Measurements from ENCODE around the gene MYPOP.

- TF ChIP-seq TAF1 (IDR thresholded peaks at IDR 0.05; ENCODE audit: borderline replicate concordance, insufficient read depth, low read length) (no peak), POLR2AphosphoS5 (IDR thresholded peaks at IDR 0.05; ENCODE audit: low read depth, low read length) (no peak)
- TF ChIP-seq, protein P1, sequence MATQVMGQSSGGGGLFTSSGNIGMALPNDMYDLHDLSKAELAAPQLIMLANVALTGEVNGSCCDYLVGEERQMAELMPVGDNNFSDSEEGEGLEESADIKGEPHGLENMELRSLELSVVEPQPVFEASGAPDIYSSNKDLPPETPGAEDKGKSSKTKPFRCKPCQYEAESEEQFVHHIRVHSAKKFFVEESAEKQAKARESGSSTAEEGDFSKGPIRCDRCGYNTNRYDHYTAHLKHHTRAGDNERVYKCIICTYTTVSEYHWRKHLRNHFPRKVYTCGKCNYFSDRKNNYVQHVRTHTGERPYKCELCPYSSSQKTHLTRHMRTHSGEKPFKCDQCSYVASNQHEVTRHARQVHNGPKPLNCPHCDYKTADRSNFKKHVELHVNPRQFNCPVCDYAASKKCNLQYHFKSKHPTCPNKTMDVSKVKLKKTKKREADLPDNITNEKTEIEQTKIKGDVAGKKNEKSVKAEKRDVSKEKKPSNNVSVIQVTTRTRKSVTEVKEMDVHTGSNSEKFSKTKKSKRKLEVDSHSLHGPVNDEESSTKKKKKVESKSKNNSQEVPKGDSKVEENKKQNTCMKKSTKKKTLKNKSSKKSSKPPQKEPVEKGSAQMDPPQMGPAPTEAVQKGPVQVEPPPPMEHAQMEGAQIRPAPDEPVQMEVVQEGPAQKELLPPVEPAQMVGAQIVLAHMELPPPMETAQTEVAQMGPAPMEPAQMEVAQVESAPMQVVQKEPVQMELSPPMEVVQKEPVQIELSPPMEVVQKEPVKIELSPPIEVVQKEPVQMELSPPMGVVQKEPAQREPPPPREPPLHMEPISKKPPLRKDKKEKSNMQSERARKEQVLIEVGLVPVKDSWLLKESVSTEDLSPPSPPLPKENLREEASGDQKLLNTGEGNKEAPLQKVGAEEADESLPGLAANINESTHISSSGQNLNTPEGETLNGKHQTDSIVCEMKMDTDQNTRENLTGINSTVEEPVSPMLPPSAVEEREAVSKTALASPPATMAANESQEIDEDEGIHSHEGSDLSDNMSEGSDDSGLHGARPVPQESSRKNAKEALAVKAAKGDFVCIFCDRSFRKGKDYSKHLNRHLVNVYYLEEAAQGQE (IDR thresholded peaks at IDR 0.05; ENCODE audit: insufficient read depth in 1 of 2, low read depth in 2 of 2, low read length in 2 of 2): no peak
These were observed 15.1 kb upstream of the MYPOP start for GRCh38 chr19:45917421-45918091.

Measured in PFSK-1 (cell line).